MM.1S (cell line): Measurements from ENCODE around the gene EMX2.
"Not testable (repeated sequence)": the region's sequence is repeated elsewhere in the genome, so short reads cannot be mapped to it uniquely, and the experiment has no call there.

ENCODE experiments used
- DNase-seq: peaks from one replicate; pipeline ENCODE4 v3.0.0-alpha.2; 2015
- H2AFZ ChIP-seq: fragments of 300-600 bp; sonication (generic); 2 replicates; pipeline ENCODE4 v1.6.0; 2016; ENCODE audit warnings: antibody characterized with exemption, low read length
- H3F3A ChIP-seq: fragments of 300-600 bp; sonication (generic); 2 replicates; pipeline ENCODE4 v1.6.1; 2016; ENCODE audit warnings: mild to moderate bottlenecking, antibody characterized with exemption, low read length, moderate library complexity, mixed read lengths; ENCODE audit not compliant: insufficient read depth
- H3K27ac ChIP-seq: fragments of 300-600 bp; sonication (generic); 2 replicates; pipeline ENCODE4 v1.5.1; 2016; ENCODE audit warnings: mild to moderate bottlenecking, low read length
- H3K27me3 ChIP-seq: fragments of 300-600 bp; sonication (generic); replicated peaks from 2 replicates; pipeline ENCODE4 v1.6.0; 2016; ENCODE audit warnings: low read length; ENCODE audit not compliant: insufficient read depth
- H3K36me3 ChIP-seq: fragments of 300-600 bp; sonication (generic); replicated peaks from 2 replicates; pipeline ENCODE4 v1.6.1; 2016; ENCODE audit warnings: mild to moderate bottlenecking, low read length, mixed read lengths; ENCODE audit not compliant: insufficient read depth
- H3K4me1 ChIP-seq: fragments of 300-600 bp; sonication (generic); 2 replicates; pipeline ENCODE4 v1.6.1; 2016; ENCODE audit warnings: low read length, mixed read lengths
- H3K4me2 ChIP-seq: fragments of 300-600 bp; sonication (generic); 2 replicates; pipeline ENCODE4 v1.6.0; 2016; ENCODE audit warnings: low read depth, low read length
- H3K4me3 ChIP-seq: fragments of 300-600 bp; sonication (generic); 2 replicates; pipeline ENCODE4 v1.5.1; 2016; ENCODE audit warnings: low read length, mixed read lengths
- H3K79me2 ChIP-seq: fragments of 300-600 bp; sonication (generic); 2 replicates; pipeline ENCODE4 v1.6.1; 2016; ENCODE audit warnings: mixed run types, low read length, mixed read lengths
- H3K9ac ChIP-seq: fragments of 300-600 bp; sonication (generic); 2 replicates; pipeline ENCODE4 v1.6.1; 2016; ENCODE audit warnings: low read length, mixed read lengths
- H3K9me2 ChIP-seq: fragments of 300-600 bp; sonication (generic); replicated peaks from 2 replicates; pipeline ENCODE4 v1.6.1; 2016; ENCODE audit warnings: mild to moderate bottlenecking, low read length, mixed read lengths; ENCODE audit not compliant: insufficient read depth
- H3K9me3 ChIP-seq: fragments of 300-600 bp; sonication (generic); replicated peaks from 2 replicates; pipeline ENCODE4 v1.6.1; 2016; ENCODE audit warnings: mild to moderate bottlenecking, low read length, mixed read lengths; ENCODE audit not compliant: insufficient read depth
- H4K20me1 ChIP-seq: fragments of 300-600 bp; sonication (generic); 2 replicates; pipeline ENCODE4 v1.6.1; 2016; ENCODE audit warnings: mild to moderate bottlenecking, low read length, moderate library complexity, mixed read lengths; ENCODE audit not compliant: insufficient read depth
- EZH2 ChIP-seq: fragments of 300-600 bp; sonication (generic); optimal IDR thresholded peaks from 2 replicates; pipeline ENCODE3; 2017; ENCODE audit warnings: low read depth, mild to moderate bottlenecking, antibody characterized with exemption, low read length, mixed read lengths
- EZH2phosphoT487 ChIP-seq: fragments of 300-600 bp; sonication (generic); IDR thresholded peaks from 2 replicates; pipeline ENCODE4 v1.6.1; 2018; ENCODE audit warnings: antibody characterized with exemption, low read length
- TF ChIP-seq, protein P1 (sequence below): fragments of 300-600 bp; sonication (generic); IDR thresholded peaks from 2 replicates; pipeline ENCODE4 v1.5.1; 2016; ENCODE audit warnings: antibody characterized with exemption, low read length, mixed read lengths

The EMX2 gene

DNA sequence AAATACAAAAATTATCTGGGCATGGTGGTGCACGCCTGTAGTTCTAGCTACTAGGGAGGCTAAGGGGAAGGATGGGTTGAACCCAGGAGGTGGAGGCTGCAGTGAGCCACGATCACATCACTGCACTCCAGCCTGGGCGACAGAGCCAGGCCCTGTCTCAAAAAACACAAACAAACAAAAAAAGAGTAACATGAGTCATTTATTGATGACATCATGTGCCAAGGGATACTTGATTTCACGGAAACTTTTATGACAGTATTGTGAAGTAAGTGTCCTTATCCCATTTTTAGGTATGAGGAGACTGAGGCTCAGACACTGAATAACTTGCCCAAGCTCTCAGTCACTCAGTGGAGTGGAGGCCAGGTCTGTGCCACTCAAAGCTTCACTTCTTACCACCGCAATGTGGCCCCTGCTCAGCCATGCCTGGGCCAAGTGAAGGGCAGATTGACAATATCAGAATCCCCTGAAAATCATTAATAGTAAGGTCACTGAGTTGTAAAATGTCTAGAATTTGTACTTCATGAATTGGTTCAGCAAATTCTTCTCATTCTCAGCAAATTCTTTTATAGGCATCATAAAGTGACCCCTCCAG lies 36.5 kb downstream of the EMX2 start:
- Histone ChIP-seq H3K9me3 (no peaks in the 10 kb centered on the region), H4K20me1 (no peaks in the 10 kb centered on the region), H3K27ac (no peak overlapping the region), H3K9ac (no peak overlapping the region), H3K36me3 (no peaks in the 10 kb centered on the region), H2AFZ (no peak overlapping the region), H3F3A (no peaks in the 10 kb centered on the region), H3K4me2 (no peak overlapping the region), H3K79me2 (no peaks in the 10 kb centered on the region), H3K4me3 (no peak overlapping the region), H3K27me3 (no peaks in the 10 kb centered on the region), H3K4me1 (no peaks in the 10 kb centered on the region), H3K9me2 (no peaks in the 10 kb centered on the region)
- no peak for DNase-seq
- TF ChIP-seq, protein P1, sequence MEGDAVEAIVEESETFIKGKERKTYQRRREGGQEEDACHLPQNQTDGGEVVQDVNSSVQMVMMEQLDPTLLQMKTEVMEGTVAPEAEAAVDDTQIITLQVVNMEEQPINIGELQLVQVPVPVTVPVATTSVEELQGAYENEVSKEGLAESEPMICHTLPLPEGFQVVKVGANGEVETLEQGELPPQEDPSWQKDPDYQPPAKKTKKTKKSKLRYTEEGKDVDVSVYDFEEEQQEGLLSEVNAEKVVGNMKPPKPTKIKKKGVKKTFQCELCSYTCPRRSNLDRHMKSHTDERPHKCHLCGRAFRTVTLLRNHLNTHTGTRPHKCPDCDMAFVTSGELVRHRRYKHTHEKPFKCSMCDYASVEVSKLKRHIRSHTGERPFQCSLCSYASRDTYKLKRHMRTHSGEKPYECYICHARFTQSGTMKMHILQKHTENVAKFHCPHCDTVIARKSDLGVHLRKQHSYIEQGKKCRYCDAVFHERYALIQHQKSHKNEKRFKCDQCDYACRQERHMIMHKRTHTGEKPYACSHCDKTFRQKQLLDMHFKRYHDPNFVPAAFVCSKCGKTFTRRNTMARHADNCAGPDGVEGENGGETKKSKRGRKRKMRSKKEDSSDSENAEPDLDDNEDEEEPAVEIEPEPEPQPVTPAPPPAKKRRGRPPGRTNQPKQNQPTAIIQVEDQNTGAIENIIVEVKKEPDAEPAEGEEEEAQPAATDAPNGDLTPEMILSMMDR: no peak
- no peak for TF ChIP-seq EZH2
- TF ChIP-seq EZH2phosphoT487: no peak

DNA sequence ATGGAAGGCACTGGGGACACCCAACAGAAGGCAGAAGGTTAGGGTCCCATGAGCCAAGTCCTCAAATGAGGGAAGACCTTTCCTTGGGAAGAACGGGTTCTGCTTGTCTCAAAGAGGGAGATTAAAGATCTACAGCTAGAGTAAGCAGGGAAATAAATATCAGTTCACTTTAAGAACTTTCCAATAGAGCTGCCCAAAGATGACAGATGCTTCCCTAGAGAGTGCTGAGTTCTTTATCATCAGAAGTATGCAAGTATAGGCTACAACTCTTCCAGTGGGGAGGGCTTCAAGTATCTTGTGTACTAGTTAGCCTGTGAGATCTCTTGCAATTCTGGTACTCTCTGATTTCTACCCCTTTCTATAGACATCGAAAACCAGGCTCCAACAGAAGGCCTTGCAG lies 39.4 kb downstream of the EMX2 start:
- Histone ChIP-seq H3F3A (no peaks in the 10 kb centered on the region), H3K27me3 (no peaks in the 10 kb centered on the region)

DNA sequence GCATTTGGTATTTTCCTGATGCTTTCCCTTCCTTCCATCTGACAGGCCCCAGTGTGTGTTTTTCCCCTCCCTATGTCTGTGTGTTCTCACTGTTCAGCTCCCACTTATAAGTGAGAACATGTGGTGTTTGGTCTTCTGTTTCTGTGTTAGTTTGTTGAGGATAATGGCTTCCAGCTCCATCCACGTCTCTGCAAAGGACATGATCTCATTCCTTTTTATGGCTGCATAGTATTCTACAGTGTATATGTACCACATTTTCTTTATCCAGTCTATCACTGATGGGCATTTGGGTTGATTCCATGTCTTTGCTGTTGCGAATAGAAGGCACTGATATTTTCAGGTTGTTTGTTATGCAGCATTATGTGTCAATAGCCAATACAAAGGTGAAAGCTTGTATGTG lies 42.3 kb downstream of the EMX2 start:
- H3K9ac ChIP-seq, H3K9me3 ChIP-seq, H2AFZ ChIP-seq, H3K27ac ChIP-seq, H3K4me1 ChIP-seq, H4K20me1 ChIP-seq, H3K4me3 ChIP-seq, DNase-seq, H3K36me3 ChIP-seq, H3K4me2 ChIP-seq, H3K79me2 ChIP-seq, H3F3A ChIP-seq, H3K9me2 ChIP-seq, H3K27me3 ChIP-seq: not testable (repeated sequence)

More for the DNA sequence above, 39.4 kb downstream of the EMX2 start:
- no peak overlapping the region for H3K4me3 ChIP-seq
- no peak overlapping the region for H3K27ac ChIP-seq
- H3K4me2 ChIP-seq: no peak overlapping the region
- no peaks in the 10 kb centered on the region for H3K36me3 ChIP-seq
- no peaks in the 10 kb centered on the region for H3K9me3 ChIP-seq
- TF ChIP-seq, protein P1: no peak
- no peak for TF ChIP-seq EZH2
- TF ChIP-seq EZH2phosphoT487: no peak
- no peaks in the 10 kb centered on the region for H4K20me1 ChIP-seq
- no peaks in the 10 kb centered on the region for H3K79me2 ChIP-seq
- H3K9me2 ChIP-seq: no peaks in the 10 kb centered on the region
- no peak overlapping the region for H2AFZ ChIP-seq
- no peak overlapping the region for H3K9ac ChIP-seq
- no peak for DNase-seq
- no peaks in the 10 kb centered on the region for H3K4me1 ChIP-seq

DNA sequence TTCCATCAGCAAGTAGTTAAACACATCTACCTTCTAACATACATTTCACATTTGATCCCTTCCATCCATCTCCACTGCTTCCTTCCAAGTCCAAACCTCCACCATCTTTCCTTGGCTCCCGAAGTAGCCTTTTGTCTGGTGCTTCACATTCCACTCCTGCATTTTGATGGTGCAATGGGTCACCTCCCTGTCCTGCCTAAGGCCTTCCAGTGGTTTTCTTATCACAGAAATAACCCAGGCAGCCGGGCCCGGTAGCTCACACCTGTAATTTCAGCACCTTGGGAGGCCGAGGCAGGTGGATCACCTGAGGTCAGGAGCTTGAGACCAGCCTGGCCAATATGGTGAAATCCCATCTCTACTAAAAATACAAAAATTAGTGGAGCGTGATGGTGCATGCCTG lies 44.5 kb downstream of the EMX2 start:
- H3K9me2 ChIP-seq: no peaks in the 10 kb centered on the region
- H3K36me3 ChIP-seq: no peaks in the 10 kb centered on the region
- no peaks in the 10 kb centered on the region for H3K79me2 ChIP-seq
- TF ChIP-seq EZH2phosphoT487 (no peak), EZH2 (no peak)
- TF ChIP-seq, protein P1: no peak
- no peaks in the 10 kb centered on the region for H4K20me1 ChIP-seq
- no peak overlapping the region for H3K9ac ChIP-seq
- H3F3A ChIP-seq: no peaks in the 10 kb centered on the region
- H3K4me2 ChIP-seq: no peak overlapping the region
- no peaks in the 10 kb centered on the region for H3K4me1 ChIP-seq
- H3K27me3 ChIP-seq: no peaks in the 10 kb centered on the region
- no peak overlapping the region for H3K27ac ChIP-seq
- H2AFZ ChIP-seq: no peak overlapping the region
- DNase-seq: no peak
- H3K9me3 ChIP-seq: no peaks in the 10 kb centered on the region
- no peak overlapping the region for H3K4me3 ChIP-seq
